Activated CD8-positive, alpha-beta memory T cell treated with anti-CD3 and anti-CD28 coated beads for 48 hours (primary cell): Measurements from ENCODE around the gene NTM.
"Not testable (repeated sequence)": the region's sequence is repeated elsewhere in the genome, so short reads cannot be mapped to it uniquely, and the experiment has no call there.

Source experiments
- DNase-seq, 3 experiments: peaks; one replicate each; pipeline ENCODE4 v3.0.0-alpha.2; 2020; ENCODE audit warnings: low read depth in 2 of 3, low spot score in 2 of 3

Gene NTM

GRCh38 chr11:131495423-131495822 is 125.0 kb downstream of the NTM start:
- DNase-seq, result no peak

DNA sequence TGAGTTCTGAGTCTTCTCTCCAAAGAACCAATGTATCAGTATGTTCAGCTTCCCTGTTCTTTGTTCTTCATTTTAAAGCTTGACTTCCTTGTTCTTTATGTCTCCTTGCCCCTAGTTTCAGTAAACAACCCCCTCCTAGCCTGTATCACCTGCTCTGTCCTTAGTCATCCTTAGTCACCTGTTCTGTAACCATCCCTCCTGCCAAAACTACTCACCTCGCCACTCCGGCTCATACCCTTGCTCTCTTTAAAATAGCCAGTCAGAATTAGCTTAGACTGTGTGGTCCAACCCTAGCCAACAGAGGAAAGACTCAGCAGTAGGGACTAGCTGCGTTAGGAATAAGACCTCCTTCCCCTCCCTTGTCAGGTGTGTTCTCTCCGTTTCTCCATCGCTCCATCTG is 127.3 kb downstream of the NTM start:
- not testable (repeated sequence) for DNase-seq

DNA sequence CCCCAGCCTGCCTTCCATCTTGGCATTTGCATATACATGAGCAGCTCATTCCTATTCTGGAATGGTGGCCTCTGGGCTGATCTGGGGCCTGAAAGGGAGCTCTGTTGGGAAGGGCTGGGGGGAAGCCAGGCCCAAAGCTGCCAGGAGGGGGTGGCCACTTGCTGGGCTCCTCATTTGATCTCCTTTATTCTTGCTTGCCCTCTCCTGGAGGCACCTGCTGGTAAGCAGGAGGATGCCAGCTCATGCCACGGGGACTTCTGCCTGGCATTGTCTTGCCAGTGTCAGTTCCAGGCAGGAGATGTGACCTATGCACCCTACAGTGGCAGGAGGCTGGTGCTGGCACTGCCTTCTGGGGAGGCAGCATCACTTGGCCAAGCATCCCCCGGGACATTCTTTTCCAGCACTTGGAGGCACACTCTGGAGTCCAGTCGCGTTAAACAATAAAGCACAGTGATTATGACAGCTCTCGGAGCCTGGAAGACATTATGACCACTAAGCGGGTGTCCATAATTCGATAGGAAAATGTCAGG is 128.3 kb downstream of the NTM start:
- DNase-seq, result no peak

DNA sequence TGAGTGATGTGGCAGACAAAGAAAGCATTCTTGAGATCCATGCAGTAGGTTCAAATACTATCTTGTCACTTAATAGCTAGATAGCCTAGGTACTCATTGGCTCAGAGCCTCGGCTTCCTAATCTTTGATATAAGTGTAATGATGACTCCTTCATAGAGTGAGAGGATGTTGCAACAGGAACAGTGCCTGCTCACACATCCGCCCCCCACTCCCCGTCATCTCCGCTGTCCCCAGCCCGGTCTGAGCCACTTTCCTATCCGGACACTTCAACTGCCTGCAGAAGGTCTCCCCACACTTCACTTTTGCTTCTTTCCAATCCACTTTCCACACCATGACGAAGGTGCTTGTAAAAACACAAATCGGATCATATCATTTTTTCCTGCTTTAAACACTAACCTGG is 128.8 kb downstream of the NTM start:
- DNase-seq, result no peak

DNA sequence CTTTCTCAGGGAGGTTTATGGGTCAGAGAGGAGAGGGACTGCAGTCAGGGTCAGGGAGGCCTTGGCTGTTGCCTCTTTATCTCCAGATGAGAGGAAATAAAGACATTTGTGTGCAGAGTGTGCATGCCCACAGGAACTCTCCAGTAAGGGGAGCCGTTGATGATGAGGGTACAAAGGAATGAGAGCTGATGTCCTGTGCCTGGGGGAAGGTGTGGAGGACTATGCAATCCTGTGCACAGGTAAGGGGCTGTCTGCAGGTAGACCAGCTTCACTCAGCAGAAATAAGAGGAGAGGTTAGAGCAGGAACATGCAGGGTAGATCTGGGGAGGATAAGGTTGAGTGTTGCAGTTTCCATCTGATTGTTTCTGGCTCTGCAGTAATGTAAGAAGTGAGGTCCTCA is 132.6 kb downstream of the NTM start:
- DNase-seq, result no peak

DNA sequence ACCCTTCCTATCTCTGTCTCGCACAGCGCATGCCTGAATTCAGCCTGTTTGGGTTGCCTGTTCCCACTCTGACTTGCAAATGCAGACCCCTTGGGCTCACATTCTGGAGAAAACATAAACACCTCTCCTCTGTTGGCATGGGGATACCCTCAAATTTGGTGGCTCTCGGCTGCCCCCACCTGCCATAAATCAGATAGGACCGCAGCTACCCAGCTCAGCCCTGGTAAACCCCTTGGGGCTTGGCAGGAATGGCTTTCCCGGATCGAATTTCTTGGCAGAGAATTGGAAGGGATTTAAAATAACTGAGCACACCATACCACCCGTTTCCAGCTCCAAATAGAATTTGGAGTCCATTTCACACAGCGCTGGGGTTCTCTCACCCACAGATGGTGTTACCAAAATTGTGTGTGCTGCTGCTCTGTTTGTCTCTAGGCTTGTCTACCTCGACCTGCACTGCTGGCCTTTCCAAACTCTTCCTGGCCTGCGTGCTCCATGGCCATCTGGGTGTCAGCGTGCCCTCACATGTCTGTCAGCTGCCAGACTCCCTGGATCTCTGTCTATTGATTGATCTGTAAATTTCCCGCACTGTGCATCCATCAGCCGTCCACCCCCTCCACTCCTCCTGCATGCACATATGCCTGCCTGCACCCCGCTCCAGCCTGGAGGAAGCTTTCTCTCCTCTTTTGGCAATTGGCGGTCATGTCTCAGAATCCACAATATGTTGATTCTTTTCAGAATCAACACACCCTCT is 134.0 kb downstream of the NTM start:
- no peak for DNase-seq

DNA sequence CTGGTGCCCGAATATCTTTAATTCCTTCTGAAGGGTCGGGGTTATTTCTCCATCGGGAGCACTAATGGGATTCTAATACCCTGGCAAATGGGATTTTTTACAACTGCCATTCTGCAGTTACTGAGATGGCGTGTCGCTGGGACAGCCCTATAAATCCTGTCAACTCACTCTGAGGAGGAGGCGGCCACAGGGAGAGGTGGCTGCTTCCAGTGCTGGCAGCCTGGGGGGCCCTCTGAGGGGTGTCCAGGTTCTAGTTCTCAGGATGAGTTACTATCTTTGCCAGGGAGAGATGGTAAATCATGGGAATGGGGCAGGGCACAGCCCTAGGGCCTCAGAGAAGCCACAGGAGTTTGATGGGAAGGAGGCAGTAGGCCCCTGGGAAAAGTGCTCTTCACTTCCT is 135.9 kb downstream of the NTM start:
- DNase-seq, result no peak

GRCh38 chr11:131510662-131511061 is 140.2 kb downstream of the NTM start:
- DNase-seq, result no peak

DNA sequence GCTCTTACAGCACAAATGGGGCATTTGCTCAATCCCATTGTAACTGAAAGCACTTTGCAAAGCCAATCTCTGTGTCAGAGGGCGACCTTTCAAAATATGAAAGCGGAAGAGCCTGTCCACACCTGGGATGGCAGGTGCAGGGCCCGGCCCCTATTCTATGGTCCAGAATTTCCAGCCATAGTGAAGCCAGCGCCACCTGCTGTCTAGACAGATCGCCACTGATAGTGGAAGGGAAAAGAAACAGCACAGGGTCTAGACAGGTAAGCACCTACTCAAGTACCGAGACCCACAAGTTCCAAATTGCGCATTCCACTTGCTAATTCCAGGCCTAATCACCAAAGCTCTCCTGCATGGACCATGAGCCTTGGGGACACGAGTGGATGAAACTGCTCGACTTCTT is 141.4 kb downstream of the NTM start:
- DNase-seq, result no peak

DNA sequence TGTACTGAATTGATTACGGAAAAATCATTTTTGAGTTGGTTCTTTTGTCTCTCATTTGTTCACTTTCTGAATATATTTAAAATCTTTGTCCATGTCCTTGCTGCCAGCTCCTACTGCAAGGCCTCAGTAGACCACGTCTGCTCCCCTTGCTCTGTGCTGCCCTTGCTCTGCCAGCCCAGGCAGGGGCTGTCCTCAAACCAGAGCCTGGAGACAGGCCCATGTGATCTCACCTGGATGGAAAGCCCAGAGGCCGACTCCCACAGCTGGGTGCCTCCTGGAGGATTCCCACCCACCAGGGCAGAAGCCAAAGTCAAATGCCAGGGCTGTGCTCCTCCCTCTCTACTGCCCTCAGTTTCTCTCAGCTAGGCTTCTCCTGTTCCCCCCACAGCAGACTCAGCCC is 141.8 kb downstream of the NTM start:
- DNase-seq, result no peak

- DNase-seq, result no peak
Observed at GRCh38 chr11:131514062-131514461, 143.6 kb downstream of the NTM start.

- DNase-seq, result no peak
Observed at GRCh38 chr11:131518305-131518838, 148.0 kb downstream of the NTM start.

- no peak for DNase-seq
Observed at GRCh38 chr11:131522851-131523250, 152.4 kb downstream of the NTM start.

DNA sequence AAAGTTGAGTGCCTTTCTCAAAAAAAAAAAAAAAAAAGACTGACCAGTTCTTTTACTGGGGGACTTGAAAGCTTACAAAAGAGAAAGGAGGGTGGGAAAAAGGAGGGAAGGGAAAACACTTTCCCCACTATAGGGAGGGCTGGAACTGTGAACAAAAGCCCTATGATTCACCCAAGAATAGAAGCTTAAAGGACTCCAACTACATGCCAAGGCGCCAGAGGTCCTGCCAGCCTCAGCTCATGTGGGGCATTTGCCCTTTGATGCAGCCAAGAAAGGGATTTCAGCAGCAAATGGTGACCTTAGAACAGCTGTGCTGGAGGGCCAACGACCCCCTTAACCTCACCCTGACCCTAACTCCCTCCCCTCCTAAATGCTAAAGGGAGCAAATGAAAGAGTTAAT is 160.0 kb downstream of the NTM start:
- no peak for DNase-seq

DNA sequence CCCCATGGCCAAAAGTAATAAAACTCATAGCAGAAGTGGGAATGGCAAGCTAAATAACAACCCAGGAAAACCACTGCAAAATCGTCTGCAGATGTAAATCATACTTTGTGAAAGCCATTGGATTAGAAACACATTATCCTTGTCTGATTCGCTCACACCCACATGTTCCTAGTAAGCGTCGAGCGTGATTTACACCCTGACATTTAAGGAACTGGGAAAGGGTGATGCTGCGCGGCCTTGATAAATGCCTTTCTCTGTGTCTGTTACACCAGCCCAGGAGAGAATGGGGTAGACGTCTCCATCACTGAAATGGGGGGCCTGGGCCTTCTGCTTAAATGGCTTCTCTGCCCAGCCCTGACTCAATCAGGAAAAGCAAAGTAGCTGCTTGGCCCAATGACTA is 162.7 kb downstream of the NTM start:
- DNase-seq, result no peak

DNA sequence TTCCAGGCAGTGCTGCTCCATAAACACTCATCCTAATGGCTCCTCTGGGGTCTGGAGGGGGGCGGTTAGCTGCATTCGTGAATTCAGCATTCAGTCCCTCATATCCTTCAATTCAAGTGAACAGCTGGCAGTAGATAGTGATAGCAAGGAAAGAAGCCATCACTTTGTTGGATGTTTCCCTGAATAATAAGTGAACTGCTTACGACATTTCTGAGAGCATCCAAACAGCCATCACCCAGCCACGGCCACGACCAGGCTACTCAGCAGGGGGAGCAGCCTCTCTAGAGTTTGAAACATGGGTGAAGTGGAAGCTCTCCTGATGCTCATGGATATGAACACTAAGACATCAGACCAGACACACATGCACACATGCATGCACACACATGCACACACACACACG is 163.6 kb downstream of the NTM start:
- DNase-seq, result no peak

GRCh38 chr11:131534611-131535010 is 164.2 kb downstream of the NTM start:
- DNase-seq, result no peak

GRCh38 chr11:131536159-131536558 is 165.7 kb downstream of the NTM start:
- no peak for DNase-seq

DNA sequence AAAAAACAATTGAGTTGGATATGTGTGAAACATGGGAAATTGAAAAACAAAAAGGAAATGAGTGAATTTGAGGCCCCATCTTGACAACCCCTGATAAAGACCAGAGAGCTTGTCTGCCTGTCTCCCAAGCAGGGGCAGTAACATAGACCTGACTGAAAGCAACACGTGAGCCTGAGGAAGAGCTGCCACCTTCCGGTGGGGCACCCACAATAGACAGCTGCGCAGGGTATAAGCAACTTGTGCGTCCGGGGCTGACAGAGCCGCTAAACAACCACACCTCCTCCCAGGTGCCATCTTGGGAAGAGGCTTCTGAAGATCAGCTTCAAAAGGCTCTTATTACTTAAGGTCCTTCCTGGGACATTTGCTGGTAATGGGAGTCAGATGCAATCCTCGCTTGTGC is 166.8 kb downstream of the NTM start:
- DNase-seq, result no peak

DNA sequence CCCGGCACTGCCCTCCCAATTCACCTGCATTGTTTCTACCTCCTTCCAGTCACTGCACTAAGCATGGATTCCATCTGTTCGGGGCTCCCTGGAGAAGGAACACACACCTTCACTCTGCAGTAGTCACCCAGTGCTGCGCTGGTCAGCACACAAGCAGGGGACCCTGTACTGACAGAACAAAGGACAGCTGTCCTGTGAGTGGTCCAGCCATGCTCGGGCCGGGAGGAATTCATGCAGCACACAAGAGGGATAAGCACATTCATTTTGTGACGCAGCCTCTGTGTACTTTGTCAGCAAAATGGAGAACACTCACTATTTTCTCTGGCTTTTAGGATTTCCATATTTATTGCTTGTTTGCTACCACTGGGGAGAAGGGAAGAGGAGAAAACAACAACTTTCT is 167.3 kb downstream of the NTM start:
- no peak for DNase-seq

DNA sequence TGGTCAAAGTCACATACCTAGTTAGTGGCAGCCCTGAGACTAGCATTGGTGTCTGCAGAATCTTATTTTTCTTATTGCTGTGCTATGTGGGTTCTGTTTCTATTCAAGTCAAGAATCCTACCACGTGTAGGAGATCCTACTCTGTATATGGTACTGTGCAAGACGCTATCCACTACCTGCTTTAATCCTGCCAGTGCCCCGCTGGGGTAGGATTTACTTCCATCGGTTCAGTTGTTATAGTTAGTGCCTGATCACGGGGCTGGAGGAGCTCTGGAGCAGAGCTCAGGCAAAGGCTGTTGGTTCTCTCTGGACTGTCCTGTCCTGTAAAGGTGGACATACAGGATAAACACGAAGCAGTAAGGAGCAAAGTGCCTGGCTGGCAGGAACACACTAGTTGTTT is 167.9 kb downstream of the NTM start:
- DNase-seq, result no peak

GRCh38 chr11:131540676-131541075 is 170.3 kb downstream of the NTM start:
- no peak for DNase-seq

GRCh38 chr11:131543389-131544025 is 173.1 kb downstream of the NTM start:
- no peak for DNase-seq
